LNCAP (cell line): ENCODE results near the gene CNTNAP4.

Experiments used
- CTCF ChIP-seq: fragments of 450-650 bp; IDR thresholded peaks from 2 replicates; pipeline ENCODE4 v1.5.1; 2017; ENCODE audit warnings: mild to moderate bottlenecking

Gene CNTNAP4

GRCh38 chr16:76466871-76467270, 189.7 kb downstream of the CNTNAP4 start:
- no peak for TF ChIP-seq CTCF

- no peak for TF ChIP-seq CTCF
Measured at GRCh38 chr16:76474048-76474447, 196.8 kb downstream of the CNTNAP4 start.

GRCh38 chr16:76478105-76478504, 200.9 kb downstream of the CNTNAP4 start:
- no peak for TF ChIP-seq CTCF

- no peak for TF ChIP-seq CTCF
Measured at GRCh38 chr16:76483307-76483909, 206.2 kb downstream of the CNTNAP4 start.

GRCh38 chr16:76484020-76484419, 206.8 kb downstream of the CNTNAP4 start:
- no peak for TF ChIP-seq CTCF

GRCh38 chr16:76486740-76487139, 209.5 kb downstream of the CNTNAP4 start:
- TF ChIP-seq CTCF = no peak

GRCh38 chr16:76487411-76488064, 210.3 kb downstream of the CNTNAP4 start:
- no peak for TF ChIP-seq CTCF

- no peak for TF ChIP-seq CTCF
Measured at GRCh38 chr16:76488065-76488417, 210.8 kb downstream of the CNTNAP4 start.
